SIG-M5 treated with dmso at 0.1 percent for 504 hours (cell line): Measurements from ENCODE around the gene CELSR2.
A peak's percentile ranks its signal among the peaks of the same experiment; 100 is the strongest.

Experiments
- DNase-seq: peaks from one replicate; lab custom pipeline; 2025; ENCODE audit not compliant: unreplicated experiment; lab: John Stamatoyannopoulos, UW

CELSR2 gene

DNA sequence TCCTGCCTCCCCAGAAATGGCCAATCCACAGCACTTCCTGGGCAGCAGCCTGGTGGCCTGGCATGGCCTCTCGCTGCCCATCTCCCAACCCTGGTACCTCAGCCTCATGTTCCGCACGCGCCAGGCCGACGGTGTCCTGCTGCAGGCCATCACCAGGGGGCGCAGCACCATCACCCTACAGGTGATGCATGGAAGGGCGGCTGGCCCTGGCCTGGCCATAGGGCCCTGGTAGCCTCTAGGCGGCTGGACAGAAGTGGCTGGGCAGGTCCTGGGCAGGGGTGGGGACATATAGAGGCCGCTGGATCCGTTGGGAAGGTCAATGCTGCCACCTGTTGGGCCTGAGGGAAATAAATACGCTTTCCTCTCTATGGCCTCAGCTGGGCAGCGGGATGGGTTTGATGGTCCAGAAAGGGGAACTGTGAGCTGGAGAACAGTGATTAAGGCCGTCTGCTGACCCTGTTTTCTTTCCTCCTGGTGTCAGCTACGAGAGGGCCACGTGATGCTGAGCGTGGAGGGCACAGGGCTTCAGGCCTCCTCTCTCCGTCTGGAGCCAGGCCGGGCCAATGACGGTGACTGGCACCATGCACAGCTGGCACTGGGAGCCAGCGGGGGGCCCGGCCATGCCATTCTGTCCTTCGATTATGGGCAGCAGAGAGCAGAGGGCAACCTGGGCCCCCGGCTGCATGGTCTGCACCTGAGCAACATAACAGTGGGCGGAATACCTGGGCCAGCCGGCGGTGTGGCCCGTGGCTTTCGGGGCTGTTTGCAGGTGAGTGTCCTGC is 14.4 kb downstream of the CELSR2 start:
- peak; percentile 78 for DNase-seq

GRCh38 chr1:109264379-109264755 is 15.0 kb downstream of the CELSR2 start:
- DNase-seq, result no peak

DNA sequence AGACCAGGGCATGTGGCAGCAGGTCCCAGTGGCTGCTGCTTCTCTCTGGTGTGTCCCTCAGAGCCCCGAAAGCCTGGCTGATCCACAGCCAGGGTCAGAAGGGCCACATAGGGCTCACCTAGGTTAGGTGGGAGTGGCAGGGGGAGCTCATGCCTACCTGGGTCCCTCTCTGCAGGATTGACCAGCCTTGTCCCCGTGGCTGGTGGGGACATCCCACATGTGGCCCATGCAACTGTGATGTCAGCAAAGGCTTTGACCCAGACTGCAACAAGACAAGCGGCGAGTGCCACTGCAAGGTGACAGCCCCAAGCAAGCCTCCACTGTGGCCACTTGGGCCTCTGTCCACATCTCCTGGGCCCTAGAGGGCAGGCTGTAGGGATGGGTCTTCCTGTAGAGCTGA is 15.7 kb downstream of the CELSR2 start:
- DNase-seq, result no peak

- no peak for DNase-seq
Observed at GRCh38 chr1:109265741-109266330, 16.5 kb downstream of the CELSR2 start.

DNA sequence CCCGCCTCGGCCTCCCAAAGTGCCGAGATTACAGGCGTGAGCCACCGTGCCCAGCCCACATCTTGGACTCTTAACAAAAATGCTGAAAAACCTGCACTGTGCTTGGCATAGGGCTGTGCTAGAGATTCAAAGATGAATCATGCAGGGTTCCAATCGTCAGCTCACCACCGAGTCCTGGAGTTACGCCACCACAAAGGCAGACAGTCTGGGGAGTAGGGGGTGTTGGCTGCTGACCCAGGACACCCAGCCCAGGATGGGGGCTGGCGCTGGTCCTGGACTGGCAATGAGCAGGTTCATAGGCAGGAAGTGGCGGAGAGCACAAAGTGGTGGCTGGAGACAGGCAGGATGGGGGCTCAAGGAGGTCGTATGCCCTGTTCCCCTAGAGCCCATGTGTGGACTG is 17.6 kb downstream of the CELSR2 start:
- no peak for DNase-seq

- no peak for DNase-seq
Observed at GRCh38 chr1:109267743-109268300, 18.5 kb downstream of the CELSR2 start.

- DNase-seq, result no peak
Observed at GRCh38 chr1:109268431-109269211, 19.3 kb downstream of the CELSR2 start.

DNA sequence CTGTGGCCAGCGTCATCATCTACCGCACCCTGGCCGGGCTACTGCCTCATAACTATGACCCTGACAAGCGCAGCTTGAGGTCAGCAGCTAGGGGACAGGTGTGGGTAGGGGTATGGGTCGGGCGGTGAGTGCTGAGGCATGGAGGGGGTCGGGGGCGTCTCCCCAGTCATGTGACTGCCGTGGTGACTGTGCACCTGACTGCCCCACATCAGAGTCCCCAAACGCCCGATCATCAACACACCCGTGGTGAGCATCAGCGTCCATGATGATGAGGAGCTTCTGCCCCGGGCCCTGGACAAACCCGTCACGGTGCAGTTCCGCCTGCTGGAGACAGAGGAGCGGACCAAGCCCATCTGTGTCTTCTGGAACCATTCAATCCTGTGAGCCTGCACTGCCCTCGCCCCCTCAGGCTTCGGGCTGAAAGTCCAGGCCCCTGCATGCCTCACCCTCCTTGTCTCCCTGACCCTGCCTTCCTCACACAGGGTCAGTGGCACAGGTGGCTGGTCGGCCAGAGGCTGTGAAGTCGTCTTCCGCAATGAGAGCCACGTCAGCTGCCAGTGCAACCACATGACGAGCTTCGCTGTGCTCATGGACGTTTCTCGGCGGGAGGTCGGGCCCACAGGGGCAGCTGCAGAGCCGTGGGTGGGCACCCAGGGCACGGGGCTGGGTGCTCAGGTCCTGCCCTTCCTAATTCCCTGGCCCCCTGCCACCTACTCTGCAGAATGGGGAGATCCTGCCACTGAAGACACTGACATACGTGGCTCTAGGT is 20.1 kb downstream of the CELSR2 start:
- no peak for DNase-seq

GRCh38 chr1:109269981-109270622 is 20.8 kb downstream of the CELSR2 start:
- no peak for DNase-seq

- DNase-seq, result no peak
Observed at GRCh38 chr1:109270623-109271317, 21.4 kb downstream of the CELSR2 start.

DNA sequence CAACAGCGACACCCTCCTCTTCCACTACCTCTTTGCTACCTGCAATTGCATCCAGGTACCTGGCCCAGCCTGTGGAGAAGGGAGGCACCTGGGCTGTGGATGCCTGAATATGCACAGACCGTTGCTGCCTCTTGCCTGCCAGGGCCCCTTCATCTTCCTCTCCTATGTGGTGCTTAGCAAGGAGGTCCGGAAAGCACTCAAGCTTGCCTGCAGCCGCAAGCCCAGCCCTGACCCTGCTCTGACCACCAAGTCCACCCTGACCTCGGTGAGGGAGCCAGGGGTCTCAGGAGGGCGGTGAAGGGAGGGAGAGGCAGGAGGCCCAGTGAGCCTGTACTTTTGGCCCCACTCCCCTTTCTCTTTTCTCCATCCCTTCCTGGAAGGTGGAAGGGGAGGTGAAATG is 22.1 kb downstream of the CELSR2 start:
- no peak for DNase-seq

DNA sequence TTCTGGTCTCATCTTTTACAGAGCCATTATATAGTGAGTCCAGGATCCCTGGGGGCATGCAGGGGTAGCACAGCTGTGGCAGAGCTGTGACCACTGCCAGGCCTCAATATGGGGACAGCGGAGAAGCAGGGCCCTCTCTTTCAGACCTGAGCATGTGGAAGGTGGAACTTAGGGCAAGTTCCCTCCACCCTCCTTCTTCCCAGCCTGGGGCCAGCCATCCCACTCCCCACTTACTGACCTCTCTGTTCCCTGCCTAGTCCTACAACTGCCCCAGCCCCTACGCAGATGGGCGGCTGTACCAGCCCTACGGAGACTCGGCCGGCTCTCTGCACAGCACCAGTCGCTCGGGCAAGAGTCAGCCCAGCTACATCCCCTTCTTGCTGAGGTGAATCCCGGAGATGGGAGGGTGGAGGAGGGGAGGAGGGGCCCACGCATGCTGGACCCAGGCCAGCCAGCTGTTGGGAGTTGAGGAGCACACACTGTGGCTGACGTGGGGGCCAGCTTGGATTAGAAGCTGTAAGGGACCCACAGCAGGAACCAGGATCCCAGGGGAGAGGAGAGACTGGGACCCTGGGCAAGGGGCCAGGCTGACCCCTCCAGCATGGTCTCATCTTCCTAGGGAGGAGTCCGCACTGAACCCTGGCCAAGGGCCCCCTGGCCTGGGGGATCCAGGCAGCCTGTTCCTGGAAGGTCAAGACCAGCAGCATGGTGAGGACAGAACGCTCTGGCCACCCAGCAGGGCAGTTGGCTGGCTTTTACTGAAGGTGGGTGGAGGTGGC is 22.9 kb downstream of the CELSR2 start:
- no peak for DNase-seq

- no peak for DNase-seq
Observed at GRCh38 chr1:109272831-109273547, 23.6 kb downstream of the CELSR2 start.

DNA sequence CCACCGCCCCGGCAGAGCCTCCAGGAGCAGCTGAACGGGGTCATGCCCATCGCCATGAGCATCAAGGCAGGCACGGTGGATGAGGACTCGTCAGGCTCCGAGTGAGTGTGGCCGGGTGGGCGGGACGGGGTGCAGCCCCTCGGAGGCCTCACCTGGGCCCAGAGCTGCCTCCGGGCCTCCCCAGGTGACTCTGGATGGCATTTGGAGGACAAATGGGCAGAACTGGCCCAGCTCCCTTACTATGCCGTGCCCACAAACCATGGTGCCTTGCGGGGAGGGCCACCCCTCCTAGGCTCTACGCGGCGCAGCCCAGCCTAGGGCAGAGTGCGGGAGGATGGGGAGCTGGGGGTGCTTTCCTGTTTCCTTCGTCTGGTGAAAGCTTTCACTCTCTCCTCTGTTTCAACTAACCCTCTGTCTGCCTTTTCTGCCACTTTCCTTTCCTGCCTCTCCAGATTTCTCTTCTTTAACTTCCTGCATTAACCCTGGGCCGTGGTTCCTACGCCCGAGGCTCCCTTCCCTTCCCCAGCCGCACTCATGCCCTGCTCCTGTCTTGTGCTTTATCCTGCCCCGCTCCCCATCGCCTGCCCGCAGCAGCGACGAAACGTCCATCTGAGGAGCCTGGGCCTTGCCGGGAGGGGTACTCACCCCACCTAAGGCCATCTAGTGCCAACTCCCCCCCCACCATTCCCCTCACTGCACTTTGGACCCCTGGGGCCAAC is 24.4 kb downstream of the CELSR2 start:
- no peak for DNase-seq

DNA sequence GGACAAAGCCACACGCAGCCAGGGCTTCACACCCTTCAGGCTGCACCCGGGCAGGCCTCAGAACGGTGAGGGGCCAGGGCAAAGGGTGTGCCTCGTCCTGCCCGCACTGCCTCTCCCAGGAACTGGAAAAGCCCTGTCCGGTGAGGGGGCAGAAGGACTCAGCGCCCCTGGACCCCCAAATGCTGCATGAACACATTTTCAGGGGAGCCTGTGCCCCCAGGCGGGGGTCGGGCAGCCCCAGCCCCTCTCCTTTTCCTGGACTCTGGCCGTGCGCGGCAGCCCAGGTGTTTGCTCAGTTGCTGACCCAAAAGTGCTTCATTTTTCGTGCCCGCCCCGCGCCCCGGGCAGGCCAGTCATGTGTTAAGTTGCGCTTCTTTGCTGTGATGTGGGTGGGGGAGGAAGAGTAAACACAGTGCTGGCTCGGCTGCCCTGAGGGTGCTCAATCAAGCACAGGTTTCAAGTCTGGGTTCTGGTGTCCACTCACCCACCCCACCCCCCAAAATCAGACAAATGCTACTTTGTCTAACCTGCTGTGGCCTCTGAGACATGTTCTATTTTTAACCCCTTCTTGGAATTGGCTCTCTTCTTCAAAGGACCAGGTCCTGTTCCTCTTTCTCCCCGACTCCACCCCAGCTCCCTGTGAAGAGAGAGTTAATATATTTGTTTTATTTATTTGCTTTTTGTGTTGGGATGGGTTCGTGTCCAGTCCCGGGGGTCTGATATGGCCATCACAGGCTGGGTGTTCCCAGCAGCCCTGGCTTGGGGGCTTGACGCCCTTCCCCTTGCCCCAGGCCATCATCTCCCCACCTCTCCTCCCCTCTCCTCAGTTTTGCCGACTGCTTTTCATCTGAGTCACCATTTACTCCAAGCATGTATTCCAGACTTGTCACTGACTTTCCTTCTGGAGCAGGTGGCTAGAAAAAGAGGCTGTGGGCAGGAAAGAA is 25.5 kb downstream of the CELSR2 start:
- DNase-seq, result peak; percentile 66

DNA sequence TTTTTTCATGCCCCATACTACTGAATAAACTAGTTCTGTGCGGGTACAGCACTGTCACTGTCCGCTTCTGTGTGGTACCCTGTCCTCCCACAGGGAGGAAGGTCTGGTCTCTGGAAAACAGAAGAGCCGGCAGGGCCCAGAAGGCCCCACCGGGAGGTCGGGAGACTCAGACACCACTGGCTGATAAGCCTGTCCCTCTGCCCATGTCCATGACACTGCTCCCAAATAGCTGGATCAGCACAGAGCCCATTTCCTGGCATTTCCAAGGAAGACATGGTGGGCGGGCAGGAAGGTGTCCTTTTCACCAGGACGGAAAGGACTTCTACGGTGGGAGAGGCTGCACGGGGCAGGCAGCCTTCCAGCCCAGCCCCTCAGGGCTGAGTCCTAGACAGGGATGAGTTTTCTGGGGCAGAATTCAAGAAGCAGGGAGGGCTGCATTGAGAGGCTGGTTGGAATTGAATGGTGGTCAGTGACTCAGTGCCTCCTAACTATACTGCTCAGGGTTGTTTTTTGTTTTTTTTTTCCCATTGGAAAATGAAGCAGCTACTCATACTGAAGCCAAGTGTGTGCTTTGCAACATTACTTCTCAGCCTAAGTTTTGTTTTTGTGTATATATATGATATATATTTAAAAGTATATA is 26.5 kb downstream of the CELSR2 start:
- no peak for DNase-seq
